AG09319 (cell line): ENCODE data around the gene TMEM63C.

Experiments
- DNase-seq: peaks from one replicate; pipeline ENCODE4 v3.0.0-alpha.2; 2010; ENCODE audit warnings: low read depth; ENCODE audit errors: extremely low read depth
- TF ChIP-seq, protein P1 (sequence below): IDR thresholded peaks from 2 replicates; pipeline ENCODE4 v1.5.1; 2011; ENCODE audit warnings: low read depth, mild to moderate bottlenecking, inconsistent platforms, low read length, moderate library complexity

TMEM63C gene

DNA sequence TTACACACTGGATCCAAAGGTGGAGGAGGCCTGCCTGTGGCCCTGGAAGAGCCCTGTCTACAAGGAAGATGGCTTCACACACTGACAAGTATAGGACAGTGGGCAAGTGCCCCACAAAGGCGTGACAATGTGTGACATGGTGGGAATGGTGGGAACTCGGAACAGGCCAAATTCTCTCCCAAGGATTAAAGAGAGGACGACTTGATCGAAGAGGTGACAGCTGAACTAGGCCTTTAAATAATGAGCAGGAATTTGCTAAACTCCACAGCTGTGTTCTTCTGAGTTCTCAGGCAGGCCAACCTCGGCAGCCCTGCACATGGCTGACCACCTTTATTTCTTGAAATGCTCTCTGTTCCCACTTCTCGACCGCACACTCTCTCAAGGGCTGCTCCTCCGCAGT, 115.3 kb downstream of the TMEM63C start:
- TF ChIP-seq, protein P1, sequence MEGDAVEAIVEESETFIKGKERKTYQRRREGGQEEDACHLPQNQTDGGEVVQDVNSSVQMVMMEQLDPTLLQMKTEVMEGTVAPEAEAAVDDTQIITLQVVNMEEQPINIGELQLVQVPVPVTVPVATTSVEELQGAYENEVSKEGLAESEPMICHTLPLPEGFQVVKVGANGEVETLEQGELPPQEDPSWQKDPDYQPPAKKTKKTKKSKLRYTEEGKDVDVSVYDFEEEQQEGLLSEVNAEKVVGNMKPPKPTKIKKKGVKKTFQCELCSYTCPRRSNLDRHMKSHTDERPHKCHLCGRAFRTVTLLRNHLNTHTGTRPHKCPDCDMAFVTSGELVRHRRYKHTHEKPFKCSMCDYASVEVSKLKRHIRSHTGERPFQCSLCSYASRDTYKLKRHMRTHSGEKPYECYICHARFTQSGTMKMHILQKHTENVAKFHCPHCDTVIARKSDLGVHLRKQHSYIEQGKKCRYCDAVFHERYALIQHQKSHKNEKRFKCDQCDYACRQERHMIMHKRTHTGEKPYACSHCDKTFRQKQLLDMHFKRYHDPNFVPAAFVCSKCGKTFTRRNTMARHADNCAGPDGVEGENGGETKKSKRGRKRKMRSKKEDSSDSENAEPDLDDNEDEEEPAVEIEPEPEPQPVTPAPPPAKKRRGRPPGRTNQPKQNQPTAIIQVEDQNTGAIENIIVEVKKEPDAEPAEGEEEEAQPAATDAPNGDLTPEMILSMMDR, result no peak
- no peak for DNase-seq

- no peak for DNase-seq
Measured at GRCh38 chr14:77299771-77300170, 118.2 kb downstream of the TMEM63C start.

DNA sequence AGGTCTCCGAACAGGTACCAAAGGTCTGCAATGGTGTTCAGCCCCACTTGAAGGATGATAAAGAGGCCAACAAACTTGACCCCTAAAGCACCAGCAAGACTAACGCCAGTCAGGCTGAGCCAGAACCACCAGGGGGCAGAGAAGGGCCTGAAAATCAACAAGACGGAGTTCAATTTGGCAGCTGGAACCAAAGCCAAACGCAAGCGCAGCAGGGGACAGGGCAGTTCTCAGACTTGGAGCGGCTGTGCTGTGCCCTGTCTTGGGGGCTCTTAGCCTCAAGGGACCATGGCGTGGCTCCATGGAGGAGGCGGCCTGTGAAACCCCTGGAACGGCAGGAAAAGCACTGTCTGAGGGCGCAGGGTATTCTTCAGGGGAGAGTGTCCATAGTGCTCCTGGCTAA, 119.5 kb downstream of the TMEM63C start:
- TF ChIP-seq, protein P1, result peak; percentile 94
- DNase-seq, result peak; percentile 54

More at GRCh38 chr14:77299771-77300170, 118.2 kb downstream of the TMEM63C start:
- TF ChIP-seq, protein P1, result no peak

DNA sequence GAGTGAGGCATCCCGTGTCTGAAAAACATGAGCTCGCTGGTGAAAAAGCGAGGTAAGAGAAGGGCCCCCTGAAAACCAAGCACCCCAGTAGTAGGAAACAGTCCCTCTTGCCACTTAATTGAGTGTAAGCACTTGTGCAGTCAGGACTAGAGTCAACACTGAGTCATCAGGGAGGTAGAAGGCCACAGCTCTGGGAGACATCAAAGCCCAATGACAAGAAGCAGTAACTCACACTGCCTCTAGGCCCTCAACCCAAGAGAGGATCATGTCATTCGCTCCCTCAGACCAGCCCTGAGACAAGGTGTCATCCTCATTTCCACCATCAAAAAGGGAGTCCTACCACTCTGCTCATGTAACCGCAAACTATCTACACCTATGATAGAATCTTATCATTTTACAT, 121.3 kb downstream of the TMEM63C start:
- DNase-seq, result no peak
- TF ChIP-seq, protein P1, result no peak

GRCh38 chr14:77303417-77304156, 122.0 kb downstream of the TMEM63C start:
- TF ChIP-seq, protein P1, result no peak
- DNase-seq, result peak; percentile 66

GRCh38 chr14:77305696-77306095, 124.1 kb downstream of the TMEM63C start:
- no peak for DNase-seq
- TF ChIP-seq, protein P1, result no peak

DNA sequence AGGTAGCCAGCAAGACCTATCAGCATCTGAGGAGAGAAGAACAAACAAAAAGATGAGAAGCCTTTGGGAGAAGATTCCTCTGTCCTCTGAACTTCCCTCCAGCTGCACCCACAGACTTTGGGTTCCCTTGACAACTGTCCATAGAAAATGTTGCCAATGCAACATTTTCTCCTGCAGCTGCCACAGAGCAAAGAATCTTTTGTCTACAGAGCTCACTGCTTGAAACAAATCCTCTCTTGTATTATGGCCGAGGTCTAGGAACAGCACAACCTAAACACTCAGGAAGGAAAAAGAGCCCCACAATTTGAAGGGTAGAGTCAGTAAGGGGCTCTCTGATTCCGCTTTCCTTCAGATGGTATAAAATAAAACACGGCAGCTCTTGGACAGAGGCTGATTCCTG, 124.8 kb downstream of the TMEM63C start:
- TF ChIP-seq, protein P1, result no peak
- no peak for DNase-seq
